Mucosa of rectum (tissue), 2 donors: ENCODE results near the gene CYCS.
"Not testable (repeated sequence)": the region's sequence is repeated elsewhere in the genome, so short reads cannot be mapped to it uniquely, and the experiment has no call there.

Experiments used
- H3K27ac ChIP-seq, 2 donors: one replicate each; pipeline ENCODE4 v1.7.0; 2013; ENCODE audit warnings: inconsistent platforms in 2 of 2, low read depth in 2 of 2, low read length in 2 of 2
- H3K27me3 ChIP-seq, 2 donors: one replicate each; pipeline ENCODE4 v1.7.0; 2013; ENCODE audit warnings: low read length in 2 of 2; ENCODE audit not compliant: control insufficient read depth in 2 of 2, insufficient read depth in 2 of 2
- H3K36me3 ChIP-seq, 2 donors: one replicate each; pipeline ENCODE4 v1.7.0; 2013; ENCODE audit warnings: low read length in 2 of 2; ENCODE audit not compliant: control insufficient read depth in 2 of 2, insufficient read depth in 2 of 2
- H3K4me1 ChIP-seq, 2 donors: one replicate each; pipeline ENCODE4 v1.7.0; 2013; ENCODE audit warnings: low read length in 2 of 2, mild to moderate bottlenecking in 1 of 2; ENCODE audit not compliant: control insufficient read depth in 2 of 2, insufficient read depth in 2 of 2
- H3K4me3 ChIP-seq, 2 donors: one replicate each; pipeline ENCODE4 v1.7.0; 2013; ENCODE audit warnings: low read length in 2 of 2
- H3K9ac ChIP-seq, 2 donors: one replicate each; pipeline ENCODE4 v1.7.0; 2013; ENCODE audit warnings: low read length in 2 of 2, low read depth in 1 of 2, mild to moderate bottlenecking in 1 of 2
- H3K9me3 ChIP-seq, 2 donors: one replicate each; pipeline ENCODE4 v1.7.0; 2013; ENCODE audit warnings: low read length in 2 of 2; ENCODE audit not compliant: control insufficient read depth in 2 of 2
- donor health status: healthy.
- donor health status: Normal muscosa, but diverticular disease.

The CYCS gene

GRCh38 chr7:25098096-25099046 is 26.7 kb downstream of the CYCS start:
- H3K27ac ChIP-seq, result no peak overlapping the region
- H3K9ac ChIP-seq, result no peak overlapping the region
- peaks cover 0 to 2% of the 10 kb centered on the region in 2 donors for H3K4me1 ChIP-seq
- H3K9me3 ChIP-seq, result no peaks in the 10 kb centered on the region
- H3K27me3 ChIP-seq, result no peaks in the 10 kb centered on the region
- H3K36me3 ChIP-seq, result no peaks in the 10 kb centered on the region
- no peak overlapping the region for H3K4me3 ChIP-seq

DNA sequence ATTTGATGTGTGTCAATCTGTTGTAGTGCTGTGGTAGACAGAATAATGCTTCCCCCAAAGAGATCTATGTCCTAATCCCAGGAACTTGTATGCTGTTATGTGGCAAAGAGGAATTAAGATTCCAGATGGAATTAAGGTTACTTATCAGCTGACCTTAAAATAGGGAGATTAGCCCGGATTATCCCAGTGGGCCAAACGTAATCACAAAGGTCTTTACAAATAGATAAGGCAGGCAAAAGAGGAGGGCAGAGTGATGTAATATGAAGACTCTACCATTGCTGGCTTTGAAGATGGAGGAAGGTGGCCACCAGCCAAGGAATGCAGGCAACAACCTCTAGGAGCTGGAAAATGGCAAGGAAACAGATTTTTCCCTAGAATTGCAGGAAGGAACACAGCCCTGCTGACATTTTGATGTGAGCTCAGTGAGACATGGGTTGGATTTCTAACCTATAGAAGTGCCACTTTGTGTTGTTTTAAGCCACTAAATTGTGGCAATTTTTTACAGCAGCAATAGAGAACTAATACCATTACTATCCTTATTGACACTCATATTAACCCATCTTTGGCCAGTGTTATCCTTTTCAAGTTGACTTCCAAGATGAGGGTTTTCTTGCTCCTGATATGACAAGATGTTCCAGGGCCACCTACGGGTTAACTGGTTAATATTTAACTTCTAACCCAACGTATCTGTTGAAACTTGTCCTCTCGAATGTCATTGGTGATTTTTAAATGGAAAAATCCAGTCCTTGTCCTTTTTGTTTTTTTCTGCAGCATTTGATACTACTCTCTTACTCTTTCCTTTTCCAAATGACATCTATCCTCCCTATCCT is 29.3 kb downstream of the CYCS start:
- peaks cover 0 to 2% of the 10 kb centered on the region in 2 donors for H3K4me1 ChIP-seq
- H3K36me3 ChIP-seq, result no peaks in the 10 kb centered on the region
- no peak overlapping the region for H3K27ac ChIP-seq
- no peaks in the 10 kb centered on the region for H3K9me3 ChIP-seq
- H3K27me3 ChIP-seq, result no peaks in the 10 kb centered on the region
- H3K9ac ChIP-seq, result no peak overlapping the region
- H3K4me3 ChIP-seq, result no peak overlapping the region

- no peak overlapping the region for H3K4me3 ChIP-seq
- no peaks in the 10 kb centered on the region for H3K9me3 ChIP-seq
- peaks cover 0 to 2% of the 10 kb centered on the region in 2 donors for H3K4me1 ChIP-seq
- no peak overlapping the region for H3K9ac ChIP-seq
- no peaks in the 10 kb centered on the region for H3K36me3 ChIP-seq
- H3K27me3 ChIP-seq, result no peaks in the 10 kb centered on the region
- no peak overlapping the region for H3K27ac ChIP-seq
These were observed 31.7 kb downstream of the CYCS start for GRCh38 chr7:25093268-25093826.

- Histone ChIP-seq H3K27ac (no peak overlapping the region), H3K9me3 (no peaks in the 10 kb centered on the region), H3K36me3 (no peaks in the 10 kb centered on the region), H3K4me1 (peaks cover 0 to 2% of the 10 kb centered on the region in 2 donors), H3K4me3 (no peak overlapping the region), H3K27me3 (no peaks in the 10 kb centered on the region), H3K9ac (no peak overlapping the region)
These were observed 33.3 kb downstream of the CYCS start for GRCh38 chr7:25091779-25092178.

GRCh38 chr7:25091176-25091575 is 33.9 kb downstream of the CYCS start:
- Histone ChIP-seq H3K9me3 (no peaks in the 10 kb centered on the region), H3K4me3 (no peak overlapping the region), H3K27ac (no peak overlapping the region), H3K27me3 (no peaks in the 10 kb centered on the region), H3K36me3 (no peaks in the 10 kb centered on the region), H3K9ac (no peak overlapping the region), H3K4me1 (peaks cover 0 to 2% of the 10 kb centered on the region in 2 donors)

DNA sequence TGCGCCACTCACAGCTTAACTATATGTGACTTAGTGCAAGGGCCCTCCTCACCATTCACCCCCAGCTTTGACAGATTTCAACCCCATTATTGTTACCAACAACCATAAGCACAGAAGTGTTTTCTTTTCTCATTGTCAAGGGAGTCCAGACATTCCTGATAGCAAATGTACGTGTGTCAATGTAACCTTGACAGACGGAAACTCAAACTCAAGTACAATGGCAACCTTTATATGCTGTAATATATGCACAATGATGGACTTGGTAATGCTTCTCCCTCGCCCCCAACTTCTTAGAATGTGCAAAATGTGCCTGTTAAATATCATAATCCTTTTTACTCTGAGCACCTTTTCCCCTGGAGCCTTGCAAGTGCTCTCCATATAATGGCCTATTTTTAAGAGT is 34.7 kb downstream of the CYCS start:
- H3K9me3 ChIP-seq, result no peaks in the 10 kb centered on the region
- H3K9ac ChIP-seq, result no peak overlapping the region
- no peaks in the 10 kb centered on the region for H3K27me3 ChIP-seq
- H3K36me3 ChIP-seq, result no peaks in the 10 kb centered on the region
- no peak overlapping the region for H3K4me3 ChIP-seq
- no peak overlapping the region for H3K27ac ChIP-seq
- H3K4me1 ChIP-seq, result peaks cover 0 to 2% of the 10 kb centered on the region in 2 donors

DNA sequence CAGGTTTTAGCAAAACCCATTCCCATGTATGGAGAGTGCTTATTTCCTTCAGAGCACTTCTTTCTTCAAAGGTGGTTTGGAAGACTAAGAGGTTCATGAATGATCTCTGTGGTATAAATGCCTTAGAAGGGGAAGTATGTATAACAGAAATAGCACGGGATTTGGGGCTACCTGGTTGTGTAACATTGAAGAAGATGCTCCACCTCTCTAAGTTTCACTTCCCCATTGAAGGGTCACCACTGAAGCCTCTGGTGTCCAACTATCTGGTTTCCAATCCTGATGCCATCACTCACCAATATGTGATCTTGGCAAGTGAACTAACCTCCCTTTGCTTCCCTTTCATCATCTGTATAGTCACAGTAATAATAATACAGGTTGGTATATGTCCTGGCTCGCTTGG is 37.2 kb downstream of the CYCS start:
- H3K27ac ChIP-seq, result no peak overlapping the region
- H3K9me3 ChIP-seq, result no peaks in the 10 kb centered on the region
- H3K9ac ChIP-seq, result no peak overlapping the region
- H3K36me3 ChIP-seq, result no peaks in the 10 kb centered on the region
- H3K27me3 ChIP-seq, result no peaks in the 10 kb centered on the region
- no peaks in the 10 kb centered on the region for H3K4me1 ChIP-seq
- no peak overlapping the region for H3K4me3 ChIP-seq

DNA sequence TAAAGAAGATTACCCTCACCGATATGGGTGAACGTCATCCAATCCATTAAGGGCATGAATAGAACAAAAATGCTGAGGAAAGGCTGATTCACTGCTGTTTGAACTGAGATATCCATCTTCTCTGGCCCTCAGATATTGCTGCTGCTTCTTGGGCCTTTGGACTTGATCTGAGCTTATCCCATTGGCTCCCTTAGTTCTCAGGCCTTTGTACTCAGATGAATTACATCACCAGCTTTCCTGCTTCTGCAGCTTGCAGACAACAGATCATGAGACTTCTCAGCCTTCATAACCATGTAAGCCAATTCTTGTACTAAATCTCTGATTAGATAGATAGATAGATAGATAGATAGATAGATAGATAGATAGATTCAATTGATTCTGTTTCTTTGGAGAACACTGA is 40.2 kb downstream of the CYCS start:
- no peak overlapping the region for H3K27ac ChIP-seq
- H3K4me1 ChIP-seq, result no peaks in the 10 kb centered on the region
- no peak overlapping the region for H3K9ac ChIP-seq
- H3K27me3 ChIP-seq, result no peaks in the 10 kb centered on the region
- no peak overlapping the region for H3K4me3 ChIP-seq
- H3K9me3 ChIP-seq, result no peaks in the 10 kb centered on the region
- H3K36me3 ChIP-seq, result no peaks in the 10 kb centered on the region

- no peaks in the 10 kb centered on the region for H3K9me3 ChIP-seq
- H3K27me3 ChIP-seq, result no peaks in the 10 kb centered on the region
- H3K27ac ChIP-seq, result no peak overlapping the region
- no peaks in the 10 kb centered on the region for H3K4me1 ChIP-seq
- H3K9ac ChIP-seq, result no peak overlapping the region
- H3K36me3 ChIP-seq, result no peaks in the 10 kb centered on the region
- no peak overlapping the region for H3K4me3 ChIP-seq
These were observed 41.9 kb downstream of the CYCS start for GRCh38 chr7:25083201-25083600.

DNA sequence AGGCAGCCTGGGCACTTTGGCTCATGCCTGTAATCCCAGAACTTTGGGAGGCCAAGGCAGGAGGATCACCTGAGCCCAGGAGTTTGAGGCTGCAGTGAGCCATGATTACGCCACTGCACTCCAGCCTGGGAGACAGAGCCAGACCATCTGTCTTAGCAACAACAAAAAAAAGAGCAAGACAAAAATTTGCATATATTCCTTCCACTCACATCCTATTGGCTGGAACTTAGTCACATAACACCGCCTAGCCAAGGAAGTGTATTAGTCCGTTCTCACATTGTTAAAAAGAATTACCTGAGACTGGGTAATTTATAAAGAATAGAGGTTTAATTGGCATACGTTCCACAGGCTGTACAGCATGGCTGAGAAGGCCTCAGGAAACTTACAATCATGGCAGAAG is 43.0 kb downstream of the CYCS start:
- H3K9me3 ChIP-seq, H3K9ac ChIP-seq, H3K27ac ChIP-seq, H3K4me3 ChIP-seq, H3K36me3 ChIP-seq, H3K4me1 ChIP-seq, H3K27me3 ChIP-seq: not testable (repeated sequence)
